ENCODE data around the gene CACNA1C.

DNA sequence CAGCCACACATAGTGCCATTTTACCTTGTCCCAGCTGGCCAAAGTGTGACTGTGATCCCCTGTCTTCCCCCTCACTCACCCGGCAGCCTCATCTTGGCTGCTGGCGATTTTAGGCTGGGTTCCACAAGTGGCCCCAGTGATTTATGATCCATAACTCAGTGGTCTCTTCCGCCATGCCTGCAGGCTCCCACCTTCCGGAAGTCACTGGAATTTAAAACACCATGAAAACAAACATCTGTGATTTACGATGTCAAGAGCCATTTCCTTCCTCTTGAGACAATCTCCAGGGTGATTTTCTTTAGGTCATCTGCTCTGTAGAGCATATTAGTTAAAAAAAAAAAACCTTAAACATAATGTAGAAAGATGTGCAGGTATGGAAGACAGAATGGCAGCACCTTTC, 282.3 kb downstream of the CACNA1C start:
- TF ChIP-seq, protein P1, sequence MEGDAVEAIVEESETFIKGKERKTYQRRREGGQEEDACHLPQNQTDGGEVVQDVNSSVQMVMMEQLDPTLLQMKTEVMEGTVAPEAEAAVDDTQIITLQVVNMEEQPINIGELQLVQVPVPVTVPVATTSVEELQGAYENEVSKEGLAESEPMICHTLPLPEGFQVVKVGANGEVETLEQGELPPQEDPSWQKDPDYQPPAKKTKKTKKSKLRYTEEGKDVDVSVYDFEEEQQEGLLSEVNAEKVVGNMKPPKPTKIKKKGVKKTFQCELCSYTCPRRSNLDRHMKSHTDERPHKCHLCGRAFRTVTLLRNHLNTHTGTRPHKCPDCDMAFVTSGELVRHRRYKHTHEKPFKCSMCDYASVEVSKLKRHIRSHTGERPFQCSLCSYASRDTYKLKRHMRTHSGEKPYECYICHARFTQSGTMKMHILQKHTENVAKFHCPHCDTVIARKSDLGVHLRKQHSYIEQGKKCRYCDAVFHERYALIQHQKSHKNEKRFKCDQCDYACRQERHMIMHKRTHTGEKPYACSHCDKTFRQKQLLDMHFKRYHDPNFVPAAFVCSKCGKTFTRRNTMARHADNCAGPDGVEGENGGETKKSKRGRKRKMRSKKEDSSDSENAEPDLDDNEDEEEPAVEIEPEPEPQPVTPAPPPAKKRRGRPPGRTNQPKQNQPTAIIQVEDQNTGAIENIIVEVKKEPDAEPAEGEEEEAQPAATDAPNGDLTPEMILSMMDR (conservative IDR thresholded peaks at IDR 0.05) = no peak
- TF ChIP-seq ZFX (IDR thresholded peaks at IDR 0.05) = no peak

Measured in C4-2B (cell line).